HG03066 (cell line): ENCODE results near the gene TTC7B.

Source experiments
- ATAC-seq: cut with Tn5 transposase; IDR thresholded peaks from one replicate; pipeline ENCODE4 v1.9.1; 2021; ENCODE audit warnings: low read depth; ENCODE audit not compliant: unreplicated experiment

The TTC7B gene

GRCh38 chr14:90489306-90489705, 326.9 kb downstream of the TTC7B start:
- no peak for ATAC-seq

- no peak for ATAC-seq
Measured at GRCh38 chr14:90488256-90488655, 328.0 kb downstream of the TTC7B start.

GRCh38 chr14:90487462-90487861, 328.8 kb downstream of the TTC7B start:
- ATAC-seq, result no peak

GRCh38 chr14:90487031-90487430, 329.2 kb downstream of the TTC7B start:
- no peak for ATAC-seq

- ATAC-seq, result no peak
Measured at GRCh38 chr14:90484291-90484690, 331.9 kb downstream of the TTC7B start.

GRCh38 chr14:90483571-90483974, 332.7 kb downstream of the TTC7B start:
- no peak for ATAC-seq

GRCh38 chr14:90483117-90483516, 333.1 kb downstream of the TTC7B start:
- ATAC-seq, result no peak

GRCh38 chr14:90475298-90475697, 340.9 kb downstream of the TTC7B start:
- no peak for ATAC-seq
